Naive thymus-derived CD8-positive, alpha-beta T cell (primary cell): ENCODE data around the gene IFTAP. TPM values are rescaled to one million over a fixed set of nuclear protein-coding genes. Genes with fewer than 3 reads are reported as not detected.

Source experiments
- ATAC-seq, 2 donors: fragments of 150-1000 bp; cut with Tn5 transposase in 1 of 2; sonication (Bioruptor Pico), chemical (Tn5 transposase) in 1 of 2; 1 replicate in 1 of 2; 2 replicates in 1 of 2; pipeline ENCODE4 v1.10.0; 2021; ENCODE audit warnings: mild to moderate bottlenecking in 2 of 2, moderate library complexity in 2 of 2
- POLR2A ChIA-PET: fragments of 350-600 bp; sonication (Branson Sonifier 250); formaldehyde crosslinking; loops from one replicate; lab custom pipeline; 2021; ENCODE audit warnings: antibody characterized with exemption; lab: Charles Lee
- DNase-seq, 10 donors: peaks; one replicate each; pipeline versions ENCODE4 v3.0.0 to v3.0.0-alpha.2; 2020 to 2022
- H3K27ac Mint-ChIP-seq, 10 donors: one replicate each; pipeline ENCODE4 v1.8.0; 2020 to 2022; ENCODE audit warnings: mild to moderate bottlenecking in 10 of 10, mixed read lengths in 10 of 10, moderate library complexity in 4 of 10, inconsistent platforms in 1 of 10
- H3K27me3 Mint-ChIP-seq, 5 donors: one replicate each; pipeline ENCODE4 v1.8.0; 2021 to 2022; ENCODE audit warnings: mixed read lengths in 5 of 5
- H3K36me3 Mint-ChIP-seq, 3 donors: one replicate each; pipeline ENCODE4 v1.8.0; 2020 to 2022; ENCODE audit warnings: mixed read lengths in 3 of 3, mild to moderate bottlenecking in 2 of 3, inconsistent platforms in 1 of 3
- H3K4me1 Mint-ChIP-seq, 4 donors: one replicate each; pipeline ENCODE4 v1.8.0; 2021 to 2022; ENCODE audit warnings: mixed read lengths in 4 of 4
- H3K4me3 Mint-ChIP-seq, 10 donors: one replicate each; pipeline ENCODE4 v1.8.0; 2020 to 2022; ENCODE audit warnings: mild to moderate bottlenecking in 10 of 10, mixed read lengths in 10 of 10, moderate library complexity in 6 of 10, inconsistent platforms in 1 of 10
- H3K9me3 Mint-ChIP-seq, 9 donors: one replicate each; pipeline ENCODE4 v1.8.0; 2020 to 2022; ENCODE audit warnings: mixed read lengths in 9 of 9, mild to moderate bottlenecking in 3 of 9, inconsistent platforms in 1 of 9, moderate library complexity in 1 of 9
- polyA plus RNA-seq, 3 donors: library from polyadenylated mRNA; unstranded; fragments of 300-500 nt; fragmentation: Illumina TruSeq; gene quantifications; one replicate each; pipeline ENCODE4 v1.2.3, GENCODE V29; 2021
- total RNA-seq, 8 experiments: library from RNA in 2 of 8; stranded (reverse) in 2 of 8; gene quantifications; one replicate each; pipeline ENCODE4 v1.2.3 and lab custom pipeline; 2021 to 2026

Gene IFTAP
- total and polyA plus RNA-seq, 5 experiments from 2014 or later = 2.4 to 4.7 (median 2.7) TPM

DNA sequence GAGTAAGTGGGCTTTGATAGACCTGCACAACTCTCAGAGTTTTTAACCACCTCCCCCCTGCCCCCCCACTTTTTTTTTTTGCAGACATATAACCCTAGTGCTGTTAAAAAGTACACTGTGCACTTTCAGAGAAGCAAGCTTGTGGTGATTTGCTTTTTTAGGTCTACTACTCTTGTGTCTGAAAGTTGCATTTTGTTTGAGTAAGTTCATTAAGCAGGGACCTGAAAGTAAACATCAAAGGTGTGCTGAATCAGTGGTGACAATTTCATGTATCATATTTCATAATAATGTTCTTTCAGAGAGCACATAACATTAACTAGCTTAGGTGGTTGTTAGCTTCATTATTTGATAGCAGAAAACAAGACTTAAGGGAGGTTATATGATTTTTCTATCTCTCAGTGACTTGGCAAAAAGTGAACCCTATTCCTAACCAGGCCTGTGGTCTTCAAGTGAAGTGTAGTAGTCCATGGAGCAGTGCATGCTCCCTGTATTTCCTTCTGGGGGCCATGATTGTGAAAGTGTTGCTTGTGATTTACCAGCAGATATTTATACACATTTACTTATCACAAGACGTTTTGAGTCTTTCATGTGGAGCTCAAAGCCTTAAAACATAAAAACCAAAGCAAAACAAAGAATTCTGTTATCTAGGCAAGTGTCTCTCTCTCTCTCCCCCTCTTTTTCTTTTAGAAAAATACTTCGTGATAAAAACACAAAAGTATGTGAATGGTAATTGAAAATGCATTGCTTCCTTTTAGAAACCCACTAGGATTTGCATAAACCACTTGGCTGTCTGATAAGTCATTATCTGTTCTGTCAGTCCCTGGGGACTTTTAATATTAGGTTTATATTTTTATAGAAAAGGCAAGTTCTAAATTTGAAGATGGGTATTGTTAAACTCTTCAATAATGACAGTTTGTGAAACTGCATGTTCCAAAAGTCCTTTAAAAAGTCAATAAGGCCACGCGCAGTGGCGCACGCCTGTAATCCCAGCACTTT lies 11.2 kb downstream of the IFTAP start:
- Mint-ChIP-seq H3K27me3 (peaks cover 13 to 29% (median 21%) of the 10 kb centered on the region in 5 donors), H3K36me3 (no peaks in the 10 kb centered on the region), H3K4me1 (no peaks in the 10 kb centered on the region), H3K4me3 (no peak overlapping the region), H3K27ac (no peak overlapping the region), H3K9me3 (no peaks in the 10 kb centered on the region)
- POLR2A ChIA-PET = no interaction called here
- DNase-seq (no peak), ATAC-seq (no peak)

DNA sequence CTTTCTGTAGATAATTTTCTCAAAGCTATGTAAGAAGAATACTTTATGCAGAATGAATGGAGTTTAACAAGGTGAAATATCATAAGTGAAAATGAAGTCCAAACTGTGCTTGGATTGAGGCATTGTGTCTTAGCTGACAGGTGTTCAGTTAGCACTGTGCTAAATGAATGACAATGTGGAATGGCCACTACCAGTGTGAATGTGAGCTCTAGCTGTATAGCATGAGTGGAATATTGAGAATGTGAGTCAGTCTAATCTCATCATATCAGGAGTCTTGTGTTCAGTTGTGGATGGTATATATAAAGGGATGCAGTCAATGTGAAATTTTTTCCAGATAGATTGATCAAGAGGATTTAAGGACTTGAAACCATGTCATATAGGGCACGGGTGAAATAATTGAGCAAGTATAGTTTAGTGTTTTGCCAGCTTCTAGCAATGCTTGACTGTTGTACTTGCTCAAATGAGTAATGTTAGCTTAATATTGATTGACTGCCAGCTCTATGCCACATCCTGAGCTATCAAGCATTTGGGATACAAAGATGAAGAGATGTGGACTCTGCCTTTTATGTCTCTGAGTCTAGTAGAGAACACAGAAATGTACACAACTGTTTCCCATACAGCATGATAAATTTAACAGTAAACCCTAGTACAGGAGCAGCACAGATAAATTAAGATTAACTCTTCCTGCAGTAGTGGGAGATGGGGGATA lies 14.3 kb downstream of the IFTAP start:
- Mint-ChIP-seq H3K27me3 (peaks cover 3 to 18% (median 16%) of the 10 kb centered on the region in 5 donors), H3K9me3 (no peaks in the 10 kb centered on the region), H3K4me1 (no peaks in the 10 kb centered on the region), H3K4me3 (no peak overlapping the region), H3K27ac (no peak overlapping the region), H3K36me3 (no peaks in the 10 kb centered on the region)
- ATAC-seq = no peak
- POLR2A ChIA-PET = no interaction called here
- no peak for DNase-seq

DNA sequence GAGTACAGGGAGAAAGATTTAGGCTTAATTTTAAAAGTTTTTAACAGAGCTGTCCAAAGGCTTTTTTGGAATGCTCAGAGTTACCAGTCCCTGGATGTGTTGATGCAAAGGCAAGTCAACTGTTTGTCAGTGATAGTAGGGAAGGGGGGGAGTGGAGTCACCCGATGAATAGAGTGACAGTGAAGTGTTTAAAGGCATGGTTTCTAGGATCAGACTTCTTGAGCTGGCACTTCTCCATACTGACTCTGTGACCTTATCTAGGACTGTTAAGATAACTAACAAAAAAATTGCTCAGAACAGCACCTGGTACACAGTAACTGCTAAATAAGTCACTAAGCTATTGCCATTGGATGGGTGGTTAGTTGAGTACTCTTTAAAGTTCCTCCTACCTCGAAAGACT lies 15.1 kb downstream of the IFTAP start:
- Mint-ChIP-seq H3K4me3 (no peak overlapping the region), H3K36me3 (no peaks in the 10 kb centered on the region), H3K27me3 (peaks cover 2 to 17% (median 10%) of the 10 kb centered on the region in 5 donors), H3K27ac (no peak overlapping the region), H3K9me3 (peaks cover 0 to 2% (median 0%) of the 10 kb centered on the region in 9 donors), H3K4me1 (no peaks in the 10 kb centered on the region)
- POLR2A ChIA-PET = no interaction called here
- no peak for ATAC-seq
- DNase-seq = no peak

DNA sequence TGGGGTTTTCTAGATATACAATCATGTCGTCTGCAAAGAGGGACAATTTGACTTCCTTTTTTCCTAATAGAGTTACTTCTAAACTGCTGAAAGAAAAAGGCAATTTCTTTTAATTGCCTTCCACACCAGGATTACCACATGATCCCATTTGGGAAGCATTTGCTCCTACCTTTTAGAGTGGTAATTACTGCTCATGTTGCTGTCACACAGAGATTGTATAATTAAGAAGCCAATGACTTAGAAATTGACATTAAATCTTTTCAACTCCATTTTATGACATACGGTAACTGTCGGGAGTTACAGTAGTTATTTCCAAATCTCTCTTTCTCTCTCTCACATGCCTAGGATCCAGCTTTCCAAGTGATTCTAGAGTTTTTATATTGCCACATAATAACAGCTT lies 21.5 kb downstream of the IFTAP start:
- DNase-seq = no peak
- H3K27me3 Mint-ChIP-seq = peaks cover 5 to 27% (median 10%) of the 10 kb centered on the region in 5 donors
- peaks cover 0 to 10% (median 0%) of the 10 kb centered on the region in 4 donors for H3K4me1 Mint-ChIP-seq
- H3K36me3 Mint-ChIP-seq = no peaks in the 10 kb centered on the region
- H3K27ac Mint-ChIP-seq = no peak overlapping the region
- H3K9me3 Mint-ChIP-seq = peaks cover 0 to 7% (median 0%) of the 10 kb centered on the region in 9 donors
- H3K4me3 Mint-ChIP-seq = no peak overlapping the region
- ATAC-seq = no peak
- POLR2A ChIA-PET = no interaction called here

DNA sequence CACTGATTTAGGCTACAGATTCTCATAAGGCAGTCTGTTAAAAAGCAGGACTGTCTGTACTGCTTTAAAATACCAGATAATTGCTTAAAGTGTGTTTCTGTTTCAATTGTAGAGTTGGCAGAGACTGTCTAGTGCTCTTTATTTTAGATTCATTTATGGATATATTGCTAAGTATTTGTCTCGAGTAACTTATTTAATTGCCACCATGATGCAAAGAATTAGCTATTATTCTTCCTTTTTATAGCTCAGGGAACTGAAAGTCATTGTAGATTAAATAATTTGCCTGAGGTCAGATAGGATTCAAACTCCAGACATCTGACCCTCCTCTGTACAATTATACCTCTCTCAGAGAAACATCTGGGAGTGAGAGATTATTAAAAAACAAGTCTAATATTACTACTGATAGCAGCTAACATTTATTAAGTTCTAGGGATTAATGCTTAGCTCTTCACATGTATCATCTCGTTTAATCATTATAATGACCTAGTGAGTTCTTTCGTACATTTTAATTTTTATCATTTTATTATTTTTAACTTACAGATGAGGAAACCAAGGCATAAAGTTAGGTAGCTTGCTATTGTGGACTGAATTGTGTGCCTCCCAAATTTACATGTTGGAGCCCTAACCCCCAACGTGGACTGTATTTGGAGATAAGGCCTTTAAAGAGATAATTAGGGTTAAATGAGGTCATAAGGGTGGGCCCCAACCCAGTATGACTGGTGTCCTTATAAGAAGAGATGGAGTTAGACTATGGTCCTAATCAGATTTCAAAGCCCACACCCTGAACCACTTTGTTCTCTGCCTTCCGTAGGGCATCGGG lies 23.5 kb downstream of the IFTAP start:
- Mint-ChIP-seq H3K27me3 (peaks cover 5 to 23% (median 8%) of the 10 kb centered on the region in 5 donors), H3K4me3 (no peak overlapping the region), H3K36me3 (no peaks in the 10 kb centered on the region), H3K27ac (no peak overlapping the region), H3K9me3 (peaks cover 0 to 7% (median 0%) of the 10 kb centered on the region in 9 donors), H3K4me1 (peaks cover 0 to 10% (median 0%) of the 10 kb centered on the region in 4 donors)
- ATAC-seq (no peak), DNase-seq (no peak)
- POLR2A ChIA-PET = no interaction called here

DNA sequence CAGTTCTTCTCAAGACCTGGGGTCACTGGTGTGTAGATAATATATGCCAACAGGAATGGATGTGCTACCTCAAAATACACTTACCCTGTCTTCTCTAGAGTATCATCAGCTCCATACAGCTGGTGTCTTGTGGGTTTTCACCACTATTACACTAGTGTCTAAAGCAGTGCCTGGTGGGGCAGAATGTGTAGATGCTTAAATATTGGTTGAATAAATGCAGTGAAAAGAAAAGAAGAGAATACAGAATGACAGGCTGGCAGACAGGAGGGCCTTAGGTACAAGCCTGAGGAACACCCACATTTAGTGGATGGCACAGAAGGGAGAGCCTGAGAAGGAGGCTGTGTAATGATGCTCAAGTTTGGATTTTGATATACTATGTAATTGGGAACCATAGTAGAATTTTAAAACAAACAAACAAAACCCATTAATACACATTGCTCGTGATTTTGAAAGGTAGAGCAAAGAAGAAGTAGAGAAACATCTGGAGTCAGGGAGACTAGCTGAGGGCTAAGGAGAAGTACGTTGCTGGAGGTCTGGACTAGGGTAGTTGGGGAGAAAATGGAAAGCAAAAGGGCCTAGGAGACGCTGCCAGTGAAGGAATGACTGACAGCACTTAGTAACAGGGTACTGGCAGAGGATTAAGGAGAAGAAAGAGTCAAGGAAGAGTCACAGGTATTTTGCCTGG lies 24.2 kb downstream of the IFTAP start:
- POLR2A ChIA-PET = no interaction called here
- Mint-ChIP-seq H3K9me3 (peaks cover 0 to 7% (median 0%) of the 10 kb centered on the region in 9 donors), H3K27me3 (peaks cover 5 to 21% (median 8%) of the 10 kb centered on the region in 5 donors), H3K36me3 (no peaks in the 10 kb centered on the region), H3K4me1 (peaks cover 0 to 10% (median 0%) of the 10 kb centered on the region in 4 donors), H3K27ac (no peak overlapping the region), H3K4me3 (no peak overlapping the region)
- DNase-seq = no peak
- ATAC-seq = no peak

DNA sequence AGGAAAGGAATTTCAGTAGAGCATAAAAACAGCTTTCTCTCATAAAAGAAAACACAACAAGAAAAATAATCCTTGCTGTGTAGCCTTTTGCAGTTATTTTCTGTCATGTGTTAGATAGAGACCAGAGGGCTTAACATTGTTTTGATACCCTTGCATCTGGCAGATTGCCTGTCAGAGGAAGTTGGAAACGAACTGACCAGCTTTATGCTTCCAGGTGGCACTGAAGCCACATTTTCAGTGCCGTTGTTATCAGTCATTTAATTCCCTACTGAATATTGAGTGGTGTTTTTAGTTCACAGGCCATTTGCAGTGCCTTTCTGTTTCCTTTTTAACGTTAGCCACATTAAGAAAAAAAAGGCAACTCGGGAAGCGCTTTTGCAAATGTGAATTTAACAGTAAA lies 25.2 kb downstream of the IFTAP start:
- POLR2A ChIA-PET = no interaction called here
- ATAC-seq (no peak), DNase-seq (no peak)
- Mint-ChIP-seq H3K9me3 (peaks cover 0 to 7% (median 0%) of the 10 kb centered on the region in 9 donors), H3K36me3 (no peaks in the 10 kb centered on the region), H3K4me3 (no peak overlapping the region), H3K27me3 (peaks cover 7 to 24% (median 10%) of the 10 kb centered on the region in 5 donors), H3K27ac (no peak overlapping the region), H3K4me1 (peaks cover 0 to 10% (median 0%) of the 10 kb centered on the region in 4 donors)

DNA sequence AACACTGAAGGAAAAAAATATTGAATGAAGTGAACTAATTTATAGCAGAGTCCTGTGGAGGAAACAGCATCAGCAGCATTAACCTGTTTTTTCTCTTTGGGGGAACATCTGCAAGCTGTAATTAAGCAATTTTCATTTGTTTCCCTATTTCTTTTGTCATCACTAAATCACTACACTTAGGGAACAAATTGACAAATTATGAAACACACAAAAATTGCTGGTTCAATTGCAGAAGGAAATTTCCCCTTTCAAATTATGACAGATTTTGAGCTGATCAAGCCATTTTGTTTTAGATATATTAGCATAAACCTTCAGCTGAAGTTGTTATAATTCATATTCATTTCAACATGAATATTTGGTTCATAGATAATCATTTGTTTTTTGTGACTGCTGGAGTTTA lies 25.9 kb downstream of the IFTAP start:
- H3K27me3 Mint-ChIP-seq = peaks cover 9 to 25% (median 12%) of the 10 kb centered on the region in 5 donors
- H3K4me3 Mint-ChIP-seq = no peak overlapping the region
- no peaks in the 10 kb centered on the region for H3K36me3 Mint-ChIP-seq
- no peak for ATAC-seq
- H3K9me3 Mint-ChIP-seq = peaks cover 0 to 7% (median 0%) of the 10 kb centered on the region in 9 donors
- POLR2A ChIA-PET = no interaction called here
- DNase-seq = no peak
- H3K27ac Mint-ChIP-seq = no peak overlapping the region
- peaks cover 0 to 10% (median 0%) of the 10 kb centered on the region in 4 donors for H3K4me1 Mint-ChIP-seq

DNA sequence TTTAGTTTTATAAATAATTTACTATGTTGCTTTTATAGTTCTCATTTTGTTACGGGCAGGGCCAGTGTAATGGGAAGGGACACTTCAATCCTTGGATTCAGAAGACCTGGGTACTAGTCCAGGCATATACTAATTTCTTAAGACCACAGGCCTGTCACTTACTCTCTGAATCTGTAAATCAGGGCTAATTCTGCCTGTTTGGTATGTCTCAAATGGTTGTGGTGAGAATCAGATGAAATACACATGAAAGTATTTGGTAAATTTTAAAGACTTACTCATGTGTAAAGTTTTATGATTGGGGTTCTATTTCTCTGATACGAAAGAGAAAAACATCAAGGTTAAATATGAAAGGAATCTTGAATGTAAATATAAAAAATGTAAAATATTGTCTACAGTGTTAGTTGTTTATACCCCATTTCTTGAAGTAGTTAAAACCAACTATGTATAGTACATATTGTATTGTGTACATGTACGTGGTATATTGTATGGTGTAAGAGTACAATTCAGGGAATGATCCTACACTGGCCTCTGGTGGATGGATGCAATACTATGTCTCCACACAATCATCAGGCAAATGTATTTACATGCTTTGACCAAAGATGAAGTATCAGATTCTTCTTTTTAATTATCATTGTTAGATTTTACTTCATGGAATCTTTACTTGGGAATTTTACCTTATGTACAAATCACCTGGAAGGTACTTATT lies 28.3 kb downstream of the IFTAP start:
- Mint-ChIP-seq H3K27me3 (peaks cover 10 to 29% (median 15%) of the 10 kb centered on the region in 5 donors), H3K4me3 (no peak overlapping the region), H3K4me1 (peaks cover 0 to 10% (median 0%) of the 10 kb centered on the region in 4 donors), H3K36me3 (no peaks in the 10 kb centered on the region), H3K27ac (no peak overlapping the region), H3K9me3 (no peaks in the 10 kb centered on the region)
- ATAC-seq (no peak), DNase-seq (no peak)
- POLR2A ChIA-PET = no interaction called here

DNA sequence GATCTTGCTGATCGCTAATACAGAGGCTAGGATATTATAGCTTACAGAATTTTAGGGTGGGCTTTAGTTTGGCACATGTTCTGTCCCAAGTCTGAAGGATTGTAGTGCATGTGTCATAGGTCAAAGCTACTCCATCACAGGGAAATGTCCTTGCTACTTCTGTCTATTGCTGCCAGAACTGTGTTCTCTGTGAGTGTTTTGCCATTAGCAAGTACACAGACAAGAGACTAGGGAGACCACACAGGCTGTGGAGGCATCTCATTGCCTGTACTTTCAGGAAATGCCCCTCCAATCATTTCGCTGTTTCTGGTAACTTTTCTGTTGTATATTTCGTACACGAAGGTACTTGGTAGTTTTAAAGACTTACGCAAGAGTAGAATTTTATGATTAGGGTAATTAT lies 29.2 kb downstream of the IFTAP start:
- H3K9me3 Mint-ChIP-seq = no peaks in the 10 kb centered on the region
- H3K27me3 Mint-ChIP-seq = peaks cover 9 to 28% (median 12%) of the 10 kb centered on the region in 5 donors
- no peak overlapping the region for H3K4me3 Mint-ChIP-seq
- no peak overlapping the region for H3K27ac Mint-ChIP-seq
- H3K36me3 Mint-ChIP-seq = no peaks in the 10 kb centered on the region
- ATAC-seq (no peak), DNase-seq (no peak)
- POLR2A ChIA-PET = no interaction called here
- peaks cover 0 to 10% (median 0%) of the 10 kb centered on the region in 4 donors for H3K4me1 Mint-ChIP-seq

DNA sequence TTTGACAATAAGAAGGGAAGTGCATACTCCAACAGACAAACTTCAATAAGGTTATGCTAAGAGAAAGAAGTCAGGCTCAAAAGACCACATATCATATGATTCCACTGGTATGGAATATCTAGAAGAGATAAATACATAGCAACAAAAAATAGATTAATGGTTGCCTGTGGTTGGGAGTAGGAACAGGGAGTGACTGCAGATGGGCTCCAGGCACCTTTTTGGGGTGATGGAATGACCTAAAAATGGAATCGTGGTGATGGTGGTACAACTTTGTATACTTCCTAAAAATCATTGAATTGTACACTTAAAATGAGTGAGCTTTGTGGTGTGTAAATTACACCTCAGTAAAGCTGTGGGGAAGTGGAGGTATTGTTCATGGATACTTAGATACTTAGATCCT lies 32.7 kb downstream of the IFTAP start:
- no peak for ATAC-seq
- no peaks in the 10 kb centered on the region for H3K9me3 Mint-ChIP-seq
- POLR2A ChIA-PET = no interaction called here
- peaks cover 0 to 23% (median 10%) of the 10 kb centered on the region in 5 donors for H3K27me3 Mint-ChIP-seq
- no peak for DNase-seq
- H3K27ac Mint-ChIP-seq = no peak overlapping the region
- no peaks in the 10 kb centered on the region for H3K4me1 Mint-ChIP-seq
- no peaks in the 10 kb centered on the region for H3K36me3 Mint-ChIP-seq
- H3K4me3 Mint-ChIP-seq = no peak overlapping the region
